ENCODE measurements around the gene PLEKHS1. TPM values are rescaled to one million over a fixed set of nuclear protein-coding genes. Genes with fewer than 3 reads are reported as not detected.

Gene PLEKHS1
- total RNA-seq, 1 experiment from 2014 or later, result 4.9 TPM

- no peak overlapping the region for H2AFZ ChIP-seq
- H3K4me1 ChIP-seq (replicated peaks; ENCODE audit: insufficient read depth), result no peaks in the 10 kb centered on the region
- POLR2A ChIA-PET (ENCODE audit: unreplicated experiment), result no interaction called here
- BruUV-seq (replicated peaks), result no TSS peak
- intact Hi-C loops (cut with micrococcal nuclease; ENCODE audit: unreplicated experiment), result no loop called here
- H3K36me3 ChIP-seq (ENCODE audit: low read depth), result no peaks in the 10 kb centered on the region
- DNase-seq, result no peak
- H3K4me3 ChIP-seq, result no peak overlapping the region
- no peaks in the 10 kb centered on the region for H3K9me3 ChIP-seq (ENCODE audit: insufficient read depth, low read depth)
- H3K4me2 ChIP-seq, result no peak overlapping the region
- H3K27me3 ChIP-seq (ENCODE audit: insufficient read depth, low read depth), result no peaks in the 10 kb centered on the region
- no peaks in the 10 kb centered on the region for H4K20me1 ChIP-seq (ENCODE audit: insufficient read depth)
- no peaks in the 10 kb centered on the region for H3F3A ChIP-seq (ENCODE audit: insufficient read depth, low read depth)
- H3K79me2 ChIP-seq (ENCODE audit: low read depth), result no peaks in the 10 kb centered on the region
- CTCF ChIA-PET, result no interaction called here
- TF ChIP-seq CTCF (conservative IDR thresholded peaks at IDR 0.05) (no peak), EZH2 (IDR thresholded peaks at IDR 0.05; ENCODE audit: low read depth) (no peak)
- H3K9me2 ChIP-seq (ENCODE audit: insufficient read depth), result no peaks in the 10 kb centered on the region
- H3K27ac ChIP-seq, result no peak overlapping the region
These were observed 37.9 kb upstream of the PLEKHS1 start for GRCh38 chr10:113713640-113713982.

GRCh38 chr10:113716109-113716910, 35.2 kb upstream of the PLEKHS1 start:
- Histone ChIP-seq H3K4me1 (replicated peaks; ENCODE audit: insufficient read depth) (no peaks in the 10 kb centered on the region), H3K4me2 (no peak overlapping the region), H3K27ac (no peak overlapping the region), H3K4me3 (no peak overlapping the region), H3K36me3 (ENCODE audit: low read depth) (no peaks in the 10 kb centered on the region), H4K20me1 (ENCODE audit: insufficient read depth) (no peaks in the 10 kb centered on the region), H3K9me2 (ENCODE audit: insufficient read depth) (no peaks in the 10 kb centered on the region), H3K9me3 (ENCODE audit: insufficient read depth, low read depth) (no peaks in the 10 kb centered on the region), H3K27me3 (ENCODE audit: insufficient read depth, low read depth) (no peaks in the 10 kb centered on the region), H2AFZ (no peak overlapping the region), H3K79me2 (ENCODE audit: low read depth) (no peaks in the 10 kb centered on the region), H3F3A (ENCODE audit: insufficient read depth, low read depth) (no peaks in the 10 kb centered on the region)
- POLR2A ChIA-PET (ENCODE audit: unreplicated experiment), result no interaction called here
- DNase-seq, result no peak
- no peak for TF ChIP-seq EZH2 (IDR thresholded peaks at IDR 0.05; ENCODE audit: low read depth)
- no peak for TF ChIP-seq CTCF (conservative IDR thresholded peaks at IDR 0.05)
- CTCF ChIA-PET, result interaction anchor here (0.7 kb wide), 1 partner anchor 64 kb away, joined by 3 read pairs; no protein-coding TSS in a partner anchor
- no TSS peak for BruUV-seq (replicated peaks)
- intact Hi-C loops (cut with micrococcal nuclease; ENCODE audit: unreplicated experiment), result no loop called here

GRCh38 chr10:113718969-113719822, 32.3 kb upstream of the PLEKHS1 start:
- DNase-seq, result no peak
- H3K4me1 ChIP-seq (replicated peaks; ENCODE audit: insufficient read depth), result no peaks in the 10 kb centered on the region
- no peak overlapping the region for H3K4me3 ChIP-seq
- no TSS peak for BruUV-seq (replicated peaks)
- H2AFZ ChIP-seq, result no peak overlapping the region
- intact Hi-C loops (cut with micrococcal nuclease; ENCODE audit: unreplicated experiment), result no loop called here
- ChIA-PET CTCF (no interaction called here), POLR2A (ENCODE audit: unreplicated experiment) (no interaction called here)
- no peak overlapping the region for H3K4me2 ChIP-seq
- no peaks in the 10 kb centered on the region for H3K9me3 ChIP-seq (ENCODE audit: insufficient read depth, low read depth)
- H3K27ac ChIP-seq, result no peak overlapping the region
- no peaks in the 10 kb centered on the region for H3K9me2 ChIP-seq (ENCODE audit: insufficient read depth)
- H4K20me1 ChIP-seq (ENCODE audit: insufficient read depth), result no peaks in the 10 kb centered on the region
- H3F3A ChIP-seq (ENCODE audit: insufficient read depth, low read depth), result no peaks in the 10 kb centered on the region
- H3K36me3 ChIP-seq (ENCODE audit: low read depth), result no peaks in the 10 kb centered on the region
- TF ChIP-seq EZH2 (IDR thresholded peaks at IDR 0.05; ENCODE audit: low read depth) (no peak), CTCF (conservative IDR thresholded peaks at IDR 0.05) (no peak)
- H3K27me3 ChIP-seq (ENCODE audit: insufficient read depth, low read depth), result no peaks in the 10 kb centered on the region
- H3K79me2 ChIP-seq (ENCODE audit: low read depth), result no peaks in the 10 kb centered on the region

Measured in PC-9 (cell line).